ENCODE results near the gene SH3BP5.

- TF ChIP-seq CTCF (conservative IDR thresholded peaks at IDR 0.05 in 1 of 2, IDR thresholded peaks at IDR 0.05 in 1 of 2; ENCODE audit: extremely low read depth in 1 of 2, insufficient read depth in 1 of 2, low read depth in 1 of 2, low read length in 2 of 2) (no peak), EZH2 (IDR thresholded peaks at IDR 0.05; ENCODE audit: borderline replicate concordance, low read length) (no peak)
These were observed 31.9 kb downstream of the SH3BP5 start for GRCh38 chr3:15300323-15301078.

Data from mammary epithelial cell (primary cell).